Measurements from ENCODE around the gene PNPLA8.

Gene PNPLA8

GRCh38 chr7:108427766-108428165 is 98.2 kb downstream of the PNPLA8 start:
- TF ChIP-seq CTCF (IDR thresholded peaks at IDR 0.05; ENCODE audit: low read depth, low read length, missing control alignments), result no peak
- no peak for DNase-seq (ENCODE audit: extremely low read depth, low read depth)

GRCh38 chr7:108425714-108426275 is 100.1 kb downstream of the PNPLA8 start:
- H3K4me3 ChIP-seq (replicated peaks; ENCODE audit: low read depth, low read length), result no peak overlapping the region
- no peak for DNase-seq (ENCODE audit: extremely low read depth, low read depth)
- TF ChIP-seq CTCF (IDR thresholded peaks at IDR 0.05; ENCODE audit: low read depth, low read length, missing control alignments), result no peak

More at GRCh38 chr7:108427766-108428165, 98.2 kb downstream of the PNPLA8 start:
- H3K4me3 ChIP-seq (replicated peaks; ENCODE audit: low read depth, low read length), result no peak overlapping the region

DNA sequence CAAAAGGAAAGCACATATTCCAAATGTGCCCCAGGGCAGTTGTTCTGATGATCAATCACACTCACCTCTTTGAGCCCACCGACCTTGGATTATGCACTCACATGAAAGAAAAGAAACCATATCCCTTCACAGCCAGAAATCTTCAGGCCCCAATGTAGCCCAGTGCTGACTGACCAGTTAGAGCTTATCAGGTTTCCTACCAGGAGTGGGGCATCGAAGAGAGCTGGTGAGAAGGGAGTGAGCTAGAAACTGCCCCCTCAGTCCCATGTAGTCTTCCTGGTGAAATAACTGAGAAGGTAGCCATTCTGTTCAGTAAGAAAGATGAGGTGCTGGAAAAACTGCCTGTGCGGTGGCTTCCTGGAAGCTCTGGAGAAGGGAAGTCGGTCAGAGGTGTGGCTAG is 101.9 kb downstream of the PNPLA8 start:
- no peak for DNase-seq (ENCODE audit: extremely low read depth, low read depth)
- TF ChIP-seq CTCF (IDR thresholded peaks at IDR 0.05; ENCODE audit: low read depth, low read length, missing control alignments), result no peak
- H3K4me3 ChIP-seq (replicated peaks; ENCODE audit: low read depth, low read length), result no peak overlapping the region

DNA sequence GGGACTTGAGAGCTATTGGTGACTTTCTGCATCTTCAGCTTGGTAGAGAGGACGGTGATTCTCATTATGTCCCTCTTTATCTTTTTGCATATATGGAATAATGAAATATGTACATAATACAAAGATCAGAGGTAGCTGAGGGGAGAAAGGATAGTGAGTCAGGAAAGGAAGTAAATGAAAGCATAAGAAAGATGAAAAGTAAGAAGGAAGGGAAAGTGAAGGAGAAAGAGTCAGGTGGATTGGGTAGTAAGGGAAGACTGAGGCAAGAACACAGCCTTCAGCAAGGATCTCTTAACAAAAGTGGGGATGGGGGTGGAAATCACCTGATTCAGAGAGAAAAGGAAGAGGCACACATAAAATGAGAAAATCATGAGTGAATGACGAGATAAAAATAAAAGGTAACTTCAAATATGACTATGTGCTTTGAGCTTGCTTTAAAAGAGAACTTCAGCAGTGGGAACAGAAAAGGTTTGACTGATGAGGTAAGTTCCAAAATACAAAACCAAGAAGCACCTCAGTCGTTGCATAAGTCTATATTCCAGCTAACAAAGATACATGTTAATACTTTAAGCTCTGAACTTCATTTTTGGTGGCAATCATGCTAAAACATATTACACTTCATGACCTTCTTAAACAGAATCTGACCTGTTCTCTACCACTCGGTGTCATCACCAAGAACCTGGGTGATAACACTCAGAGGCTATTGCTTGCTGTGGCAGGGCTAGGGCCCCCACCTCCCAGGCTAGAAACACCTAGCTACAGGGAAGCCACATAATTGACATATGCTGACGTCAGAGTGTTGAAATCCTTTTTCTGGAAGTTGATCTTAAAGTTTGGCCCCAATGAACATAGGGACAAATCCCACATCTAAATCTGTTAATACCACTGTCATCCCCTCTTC is 102.6 kb downstream of the PNPLA8 start:
- H3K4me3 ChIP-seq (replicated peaks; ENCODE audit: low read depth, low read length), result no peak overlapping the region
- no peak for TF ChIP-seq CTCF (IDR thresholded peaks at IDR 0.05; ENCODE audit: low read depth, low read length, missing control alignments)
- DNase-seq (ENCODE audit: extremely low read depth, low read depth), result no peak

- no peak for TF ChIP-seq CTCF (IDR thresholded peaks at IDR 0.05; ENCODE audit: low read depth, low read length, missing control alignments)
- no peak overlapping the region for H3K4me3 ChIP-seq (replicated peaks; ENCODE audit: low read depth, low read length)
- DNase-seq (ENCODE audit: extremely low read depth, low read depth), result no peak
Observed at GRCh38 chr7:108421720-108422331, 104.1 kb downstream of the PNPLA8 start.
